ENCODE results near the gene CAPZB. TPM values are rescaled to one million over a fixed set of nuclear protein-coding genes. Genes with fewer than 3 reads are reported as not detected.

CAPZB gene
- total RNA-seq, 1 experiment from 2014 or later, result 348 TPM

DNA sequence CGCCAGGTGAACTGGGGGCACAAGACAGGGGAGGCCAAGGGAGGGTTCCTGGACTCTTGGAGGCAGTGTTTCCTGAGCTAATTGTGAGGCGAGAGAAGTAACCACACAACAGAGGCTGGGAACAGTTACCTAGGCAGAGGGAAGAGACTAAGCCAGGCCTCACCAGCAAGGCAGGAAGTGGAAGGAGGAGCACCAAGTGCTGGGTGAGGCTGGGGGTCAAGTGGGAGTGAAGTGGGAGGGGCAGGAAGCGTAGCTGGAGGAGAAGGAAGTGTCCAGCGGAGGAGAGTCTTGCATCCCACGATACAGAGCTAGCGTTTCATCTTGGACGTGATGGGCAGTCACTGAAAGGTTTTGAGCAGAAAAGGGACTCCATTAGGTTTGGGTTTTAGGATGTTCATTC lies 48.3 kb upstream of the CAPZB start:
- no peak overlapping the region for H2BK20ac ChIP-seq (ENCODE audit: low read depth, low read length, poor library complexity, severe bottlenecking)
- no peak overlapping the region for H3K9ac ChIP-seq (ENCODE audit: extremely low read depth, insufficient read length, low read length)
- no peak overlapping the region for H3K14ac ChIP-seq (ENCODE audit: insufficient read depth, low read length)
- Mint-ChIP-seq H3K4me3 (no peak overlapping the region), H3K9me3 (peaks cover 13 to 18% of the 10 kb centered on the region in 2 experiments), H3K27ac (peak overlapping the region in 1 of 3 experiments; percentile 65; a peak in 1 of 7 replicates), H3K4me1 (peaks cover 4% of the 10 kb centered on the region in 2 experiments; a peak in 2 of 4 replicates), H3K27me3 (ENCODE audit: low read depth) (no peaks in the 10 kb centered on the region), H3K36me3 (ENCODE audit: insufficient read depth in 1 of 3, low read depth in 3 of 3) (peaks cover 4 to 6% (median 4%) of the 10 kb centered on the region in 3 experiments; a peak in 5 of 7 replicates)
- H3K4me1 ChIP-seq (ENCODE audit: insufficient read depth, low read length), result no peaks in the 10 kb centered on the region
- H2BK12ac ChIP-seq (ENCODE audit: insufficient read length, low read depth, low read length), result no peak overlapping the region
- H3T11ph ChIP-seq (ENCODE audit: low read length), result no peak overlapping the region
- no peak overlapping the region for H2BK5ac ChIP-seq (ENCODE audit: insufficient read length, low read length)
- no peak overlapping the region for H3K56ac ChIP-seq (ENCODE audit: insufficient read length, low read depth, low read length)
- H4K20me1 ChIP-seq (ENCODE audit: control insufficient read depth, insufficient read depth, insufficient read length), result no peaks in the 10 kb centered on the region
- H2AFZ ChIP-seq (ENCODE audit: low read length), result no peak overlapping the region
- H3K18ac ChIP-seq (ENCODE audit: insufficient read length, low read depth, low read length), result no peak overlapping the region
- H2AK5ac ChIP-seq (ENCODE audit: insufficient read length, low read length), result no peak overlapping the region
- H3K4ac ChIP-seq (ENCODE audit: low read depth, low read length), result no peak overlapping the region
- H3K79me2 ChIP-seq (ENCODE audit: insufficient read depth, low read length), result no peaks in the 10 kb centered on the region
- no peak overlapping the region for H4K91ac ChIP-seq (ENCODE audit: insufficient read length, low read depth, low read length)
- no peaks in the 10 kb centered on the region for H3K27me3 ChIP-seq (ENCODE audit: insufficient read depth, low read length)
- H3K23me2 ChIP-seq (ENCODE audit: insufficient read length, low read depth, low read length, poor library complexity, severe bottlenecking), result no peaks in the 10 kb centered on the region
- DNase-seq, result no peak
- no peak overlapping the region for H4K8ac ChIP-seq (replicated peaks; ENCODE audit: insufficient read length, low read depth, low read length)
- no peaks in the 10 kb centered on the region for H3K9me3 ChIP-seq (ENCODE audit: control insufficient read depth, low read depth, low read length)
- no peak overlapping the region for H4K5ac ChIP-seq (ENCODE audit: insufficient read length, low read depth, low read length)
- H3K23ac ChIP-seq (ENCODE audit: insufficient read length, low read depth, low read length), result no peak overlapping the region
- H2BK15ac ChIP-seq (ENCODE audit: low read depth, low read length), result no peak overlapping the region
- no peaks in the 10 kb centered on the region for H3K79me1 ChIP-seq (ENCODE audit: insufficient read depth, low read depth, low read length, poor library complexity, severe bottlenecking)
- no peak overlapping the region for H3K27ac ChIP-seq (ENCODE audit: insufficient read length, low read depth, low read length)
- no peak overlapping the region for H3K4me2 ChIP-seq (ENCODE audit: insufficient read depth, insufficient read length, low read length)
- TF ChIP-seq, protein P1, sequence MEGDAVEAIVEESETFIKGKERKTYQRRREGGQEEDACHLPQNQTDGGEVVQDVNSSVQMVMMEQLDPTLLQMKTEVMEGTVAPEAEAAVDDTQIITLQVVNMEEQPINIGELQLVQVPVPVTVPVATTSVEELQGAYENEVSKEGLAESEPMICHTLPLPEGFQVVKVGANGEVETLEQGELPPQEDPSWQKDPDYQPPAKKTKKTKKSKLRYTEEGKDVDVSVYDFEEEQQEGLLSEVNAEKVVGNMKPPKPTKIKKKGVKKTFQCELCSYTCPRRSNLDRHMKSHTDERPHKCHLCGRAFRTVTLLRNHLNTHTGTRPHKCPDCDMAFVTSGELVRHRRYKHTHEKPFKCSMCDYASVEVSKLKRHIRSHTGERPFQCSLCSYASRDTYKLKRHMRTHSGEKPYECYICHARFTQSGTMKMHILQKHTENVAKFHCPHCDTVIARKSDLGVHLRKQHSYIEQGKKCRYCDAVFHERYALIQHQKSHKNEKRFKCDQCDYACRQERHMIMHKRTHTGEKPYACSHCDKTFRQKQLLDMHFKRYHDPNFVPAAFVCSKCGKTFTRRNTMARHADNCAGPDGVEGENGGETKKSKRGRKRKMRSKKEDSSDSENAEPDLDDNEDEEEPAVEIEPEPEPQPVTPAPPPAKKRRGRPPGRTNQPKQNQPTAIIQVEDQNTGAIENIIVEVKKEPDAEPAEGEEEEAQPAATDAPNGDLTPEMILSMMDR (conservative IDR thresholded peaks at IDR 0.05), result no peak
- no peak overlapping the region for H2BK120ac ChIP-seq (ENCODE audit: low read depth, low read length, poor library complexity, severe bottlenecking)
- WGBS (ENCODE audit: extremely low coverage, insufficient read length, low lambda C conversion rate), result no CpG with 5 or more reads among the region's 7 CpGs

Data from H9 (cell line).